ENCODE results near the gene NPB. TPM values are rescaled to one million over a fixed set of nuclear protein-coding genes. Genes with fewer than 3 reads are reported as not detected.
A peak's percentile ranks its signal among the peaks of the same experiment; 100 is the strongest.

Gene NPB
- total and polyA plus RNA-seq, 4 experiments from 2014 or later: 0.61 to 0.79 TPM; not detected in 2

DNA sequence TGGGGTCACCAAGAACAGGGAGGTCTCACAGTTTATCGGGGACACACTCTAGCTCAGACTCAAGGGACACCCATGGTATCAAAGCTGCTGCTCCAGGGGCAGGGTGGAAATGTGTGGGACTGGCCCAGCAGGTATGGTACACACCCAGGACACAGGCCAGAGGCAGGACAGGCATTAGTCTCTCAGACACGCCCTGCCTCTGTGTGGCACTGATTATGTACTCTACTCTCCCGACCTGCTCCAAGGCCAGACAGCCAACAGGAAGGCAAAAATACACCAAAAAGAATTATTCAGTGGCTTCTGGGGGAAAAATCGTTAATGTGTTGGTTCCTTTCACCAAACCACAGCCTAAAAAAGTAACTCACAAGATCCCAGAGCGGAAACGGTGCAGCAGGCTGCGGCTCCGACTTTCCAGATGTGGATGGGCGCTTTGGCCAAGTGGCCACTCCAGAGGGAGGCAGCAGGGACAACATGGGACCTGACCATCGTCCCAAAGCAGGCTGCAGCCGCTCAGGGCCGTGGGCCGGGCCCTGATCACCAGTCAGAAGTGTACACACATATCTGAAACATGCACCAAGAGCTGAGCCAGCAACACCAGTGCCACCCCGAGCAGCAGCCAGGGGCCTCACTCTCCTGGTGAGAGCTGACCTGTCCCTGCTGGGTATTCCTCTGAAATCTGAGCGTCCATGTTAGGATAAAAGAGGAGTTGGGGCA, 17.0 kb downstream of the NPB start:
- Histone ChIP-seq H3K4me1 (ENCODE audit: insufficient read depth, low read length) (peaks cover 32% of the 10 kb centered on the region), H3K36me3 (ENCODE audit: insufficient read depth, low read length) (peaks cover 21% of the 10 kb centered on the region), H3K27me3 (ENCODE audit: insufficient read depth, low read length) (no peaks in the 10 kb centered on the region), H3K4me3 (ENCODE audit: low read length in 2 of 2) (no peak overlapping the region), H3K9me3 (ENCODE audit: control insufficient read depth in 1 of 2, low read length in 2 of 2) (no peaks in the 10 kb centered on the region), H3K27ac (ENCODE audit: low read depth, low read length) (no peak overlapping the region)
- peak overlapping the region; percentile 42 to 93 (median 78) for H3K27ac Mint-ChIP-seq
- H3K9me3 Mint-ChIP-seq: no peaks in the 10 kb centered on the region
- intact Hi-C loops (cut with micrococcal nuclease): loop anchor here (1.0 to 2.0 kb wide), 2 partner anchors 8 to 58 kb away; partner anchors contain the start of genes MAFG and P4HB
- ChIA-PET CTCF (ENCODE audit: partially characterized antibody) (no interaction called here), POLR2A (ENCODE audit: partially characterized antibody) (no interaction called here)
- H3K36me3 Mint-ChIP-seq: peaks cover 8 to 28% of the 10 kb centered on the region in 2 donors
- no peak for DNase-seq
- H3K27me3 Mint-ChIP-seq: no peaks in the 10 kb centered on the region
- H3K4me3 Mint-ChIP-seq: peak overlapping the region in 3 of 8 donors; percentile 25 to 91 (median 60)
- H3K4me1 Mint-ChIP-seq: peaks cover 11 to 36% (median 26%) of the 10 kb centered on the region in 4 donors

DNA sequence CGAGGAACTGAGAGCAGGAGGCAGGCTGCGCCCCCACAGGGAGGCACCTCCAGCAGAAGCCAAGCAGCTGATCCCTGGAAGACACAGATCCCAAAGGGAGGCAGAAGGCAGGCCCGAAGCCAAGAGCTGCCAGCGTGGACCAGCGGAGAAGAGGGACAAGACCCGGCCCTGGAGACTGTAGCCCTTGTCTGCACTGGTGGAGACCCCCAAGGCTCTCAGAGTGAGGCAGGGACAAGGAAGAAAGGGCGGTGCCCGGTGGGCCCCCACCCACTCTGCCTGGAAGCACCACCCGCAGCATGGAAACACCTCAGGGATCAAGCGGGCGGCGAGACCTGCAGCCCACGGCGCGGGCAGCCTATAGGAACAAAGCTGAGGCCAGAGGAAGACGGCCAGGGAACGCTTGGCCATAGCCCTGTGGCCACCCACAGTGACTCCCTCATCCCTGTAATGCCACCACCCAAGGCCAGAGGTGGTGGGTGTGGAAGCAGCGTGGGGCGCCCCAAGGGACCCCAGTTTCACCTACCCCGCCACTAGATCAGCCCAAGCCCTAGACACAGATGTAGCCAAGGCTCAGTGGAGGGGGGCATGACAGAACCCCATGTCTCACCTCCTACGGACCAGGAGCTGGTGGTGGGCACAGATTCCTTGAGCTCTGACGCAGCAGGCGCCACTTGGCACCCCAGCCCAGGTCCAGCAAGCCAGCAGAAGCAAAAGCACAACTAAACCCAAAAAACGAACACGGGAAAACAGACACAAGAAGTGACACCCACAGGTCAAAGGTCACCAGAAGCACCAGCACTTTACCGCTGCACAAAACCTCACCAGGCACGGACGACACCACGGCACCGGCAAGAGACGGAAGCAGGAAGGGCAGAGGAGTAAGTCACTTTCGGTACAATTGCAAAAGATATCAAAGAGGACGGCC, 18.8 kb downstream of the NPB start:
- Histone ChIP-seq H3K27ac (ENCODE audit: low read depth, low read length) (no peak overlapping the region), H3K36me3 (ENCODE audit: insufficient read depth, low read length) (peaks cover 2% of the 10 kb centered on the region), H3K4me1 (ENCODE audit: insufficient read depth, low read length) (peaks cover 44% of the 10 kb centered on the region), H3K9me3 (ENCODE audit: control insufficient read depth in 1 of 2, low read length in 2 of 2) (no peaks in the 10 kb centered on the region), H3K27me3 (ENCODE audit: insufficient read depth, low read length) (no peaks in the 10 kb centered on the region), H3K4me3 (ENCODE audit: low read length in 2 of 2) (no peak overlapping the region)
- Mint-ChIP-seq H3K27me3 (no peaks in the 10 kb centered on the region), H3K36me3 (peaks cover under 1 to 13% of the 10 kb centered on the region in 2 donors), H3K4me3 (peak overlapping the region in 1 of 8 donors; percentile 39), H3K9me3 (no peaks in the 10 kb centered on the region), H3K27ac (peak overlapping the region in 4 of 7 donors; percentile 6 to 83 (median 52)), H3K4me1 (peaks cover 13 to 50% (median 35%) of the 10 kb centered on the region in 4 donors)
- ChIA-PET CTCF (ENCODE audit: partially characterized antibody) (no interaction called here), POLR2A (ENCODE audit: partially characterized antibody) (interaction anchor here (1.2 kb wide), 1 partner anchor 9 kb away, joined by 4 read pairs; the partner anchor contains the start of gene PCYT2)
- no peak for DNase-seq
- intact Hi-C loops (cut with micrococcal nuclease): loop anchor here (10.0 kb wide), 1 partner anchor 826 kb away; no protein-coding TSS in a partner anchor

DNA sequence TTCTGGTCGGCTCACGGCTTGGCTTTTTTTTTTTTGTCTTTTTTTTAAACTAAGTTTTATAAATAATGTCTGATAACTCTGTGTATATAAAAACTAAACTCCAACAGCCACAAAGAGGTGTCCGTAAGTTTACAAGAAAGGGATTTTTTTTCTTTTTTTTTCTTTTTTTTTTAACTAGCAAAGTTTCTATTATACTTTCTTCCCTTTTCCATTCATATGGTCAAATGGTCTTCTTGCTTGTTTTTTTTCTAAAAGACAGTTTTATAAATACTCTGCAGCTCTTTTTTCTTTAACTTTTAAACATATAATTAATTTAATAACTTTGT, 19.5 kb downstream of the NPB start:
- Histone ChIP-seq H3K4me1 (ENCODE audit: insufficient read depth, low read length) (peaks cover 44% of the 10 kb centered on the region), H3K9me3 (ENCODE audit: control insufficient read depth in 1 of 2, low read length in 2 of 2) (no peaks in the 10 kb centered on the region), H3K36me3 (ENCODE audit: insufficient read depth, low read length) (no peaks in the 10 kb centered on the region), H3K4me3 (ENCODE audit: low read length in 2 of 2) (no peak overlapping the region), H3K27me3 (ENCODE audit: insufficient read depth, low read length) (no peaks in the 10 kb centered on the region), H3K27ac (ENCODE audit: low read depth, low read length) (no peak overlapping the region)
- H3K27me3 Mint-ChIP-seq: no peaks in the 10 kb centered on the region
- no peak overlapping the region for H3K4me3 Mint-ChIP-seq
- H3K27ac Mint-ChIP-seq: no peak overlapping the region
- no peaks in the 10 kb centered on the region for H3K9me3 Mint-ChIP-seq
- peaks cover 17 to 52% (median 36%) of the 10 kb centered on the region in 4 donors for H3K4me1 Mint-ChIP-seq
- peaks cover 0 to 10% of the 10 kb centered on the region in 2 donors for H3K36me3 Mint-ChIP-seq
- ChIA-PET CTCF (ENCODE audit: partially characterized antibody) (no interaction called here), POLR2A (ENCODE audit: partially characterized antibody) (no interaction called here)
- intact Hi-C loops (cut with micrococcal nuclease): loop anchor here (10.0 kb wide), 1 partner anchor 827 kb away; no protein-coding TSS in a partner anchor
- no peak for DNase-seq

DNA sequence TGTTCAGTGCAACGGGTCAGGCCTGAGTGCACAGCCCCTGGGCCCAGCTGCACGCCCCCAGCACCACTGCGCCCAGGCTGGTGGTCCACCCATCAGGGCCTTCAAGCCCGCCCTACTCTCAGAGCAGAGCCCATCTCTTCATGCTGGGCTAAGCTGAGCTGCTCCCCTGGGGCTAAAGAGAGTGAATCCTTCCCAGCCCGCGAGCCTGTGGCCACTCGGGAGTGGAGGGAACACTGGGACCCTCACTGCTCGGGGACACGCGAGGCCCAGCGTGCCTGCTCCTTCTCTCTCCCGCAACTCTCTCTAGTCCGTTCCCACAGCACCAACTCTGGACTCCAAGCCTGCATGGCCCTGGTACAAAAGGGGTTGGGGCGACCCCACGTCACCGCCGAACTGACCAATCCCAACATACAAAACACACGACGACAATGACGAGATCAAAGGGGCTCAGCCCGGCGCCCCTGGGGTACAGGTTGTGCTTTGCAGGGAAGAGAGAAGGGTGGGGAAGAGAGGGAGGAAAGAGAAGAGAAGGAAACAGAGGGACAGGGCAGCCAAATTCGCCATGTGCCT, 20.0 kb downstream of the NPB start:
- no peaks in the 10 kb centered on the region for H3K27me3 Mint-ChIP-seq
- Histone ChIP-seq H3K4me1 (ENCODE audit: insufficient read depth, low read length) (peaks cover 40% of the 10 kb centered on the region), H3K9me3 (ENCODE audit: control insufficient read depth in 1 of 2, low read length in 2 of 2) (no peaks in the 10 kb centered on the region), H3K4me3 (ENCODE audit: low read length in 2 of 2) (no peak overlapping the region), H3K27ac (ENCODE audit: low read depth, low read length) (no peak overlapping the region), H3K27me3 (ENCODE audit: insufficient read depth, low read length) (no peaks in the 10 kb centered on the region), H3K36me3 (ENCODE audit: insufficient read depth, low read length) (no peaks in the 10 kb centered on the region)
- DNase-seq: no peak
- peaks cover 13 to 49% (median 33%) of the 10 kb centered on the region in 4 donors for H3K4me1 Mint-ChIP-seq
- intact Hi-C loops (cut with micrococcal nuclease): loop anchor here (10.0 kb wide), 1 partner anchor 827 kb away; no protein-coding TSS in a partner anchor
- no peak overlapping the region for H3K4me3 Mint-ChIP-seq
- ChIA-PET POLR2A (ENCODE audit: partially characterized antibody) (no interaction called here), CTCF (ENCODE audit: partially characterized antibody) (no interaction called here)
- H3K36me3 Mint-ChIP-seq: peaks cover 0 to 6% of the 10 kb centered on the region in 2 donors
- peak overlapping the region in 1 of 7 donors; percentile 29 for H3K27ac Mint-ChIP-seq
- no peaks in the 10 kb centered on the region for H3K9me3 Mint-ChIP-seq

DNA sequence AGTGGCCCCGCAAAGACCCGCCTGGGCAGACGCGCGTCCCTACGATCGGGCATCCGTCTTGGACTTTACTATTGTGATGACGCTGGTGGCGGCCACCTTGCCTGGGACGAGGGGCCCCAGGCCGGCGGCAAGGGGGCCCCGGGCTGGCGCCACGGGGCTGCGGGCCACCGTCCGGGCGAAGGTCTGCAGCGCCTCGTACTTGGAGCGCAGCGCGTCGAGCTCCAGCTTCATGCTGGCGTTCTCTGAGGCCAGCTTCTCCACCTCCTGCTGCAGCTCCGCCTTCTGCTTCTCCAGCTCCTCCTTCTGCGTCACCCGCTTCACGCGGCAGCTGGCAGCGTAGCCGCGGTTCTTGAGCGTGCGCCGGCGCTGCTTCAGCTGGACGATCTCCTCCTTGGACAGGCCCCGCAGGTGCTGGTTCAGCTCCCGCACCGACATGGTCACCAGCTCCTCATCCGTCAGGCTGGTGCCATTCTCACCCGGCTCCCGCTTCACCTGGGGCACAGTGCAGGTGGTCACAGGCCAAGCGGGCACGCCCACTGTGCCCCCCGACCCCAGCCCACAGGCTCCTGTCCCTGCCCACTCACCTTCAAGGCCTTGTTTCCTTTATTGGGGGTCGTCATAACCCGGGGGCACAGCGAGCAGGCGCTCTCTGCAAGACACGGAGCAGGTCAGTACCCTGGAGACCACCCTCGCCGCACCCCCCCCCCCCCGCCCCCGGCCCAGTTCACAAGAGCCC, 20.7 kb downstream of the NPB start:
- ChIA-PET POLR2A (ENCODE audit: partially characterized antibody) (interaction anchor here (0.7 kb wide), 1 partner anchor 11 kb away, joined by 3 read pairs; the partner anchor contains the start of gene PCYT2), CTCF (ENCODE audit: partially characterized antibody) (no interaction called here)
- no peak for DNase-seq
- Histone ChIP-seq H3K27ac (ENCODE audit: low read depth, low read length) (no peak overlapping the region), H3K36me3 (ENCODE audit: insufficient read depth, low read length) (no peaks in the 10 kb centered on the region), H3K9me3 (ENCODE audit: control insufficient read depth in 1 of 2, low read length in 2 of 2) (no peaks in the 10 kb centered on the region), H3K4me3 (ENCODE audit: low read length in 2 of 2) (no peak overlapping the region), H3K4me1 (ENCODE audit: insufficient read depth, low read length) (peaks cover 37% of the 10 kb centered on the region), H3K27me3 (ENCODE audit: insufficient read depth, low read length) (no peaks in the 10 kb centered on the region)
- H3K27ac Mint-ChIP-seq: no peak overlapping the region
- no peak overlapping the region for H3K4me3 Mint-ChIP-seq
- H3K4me1 Mint-ChIP-seq: peaks cover 12 to 45% (median 29%) of the 10 kb centered on the region in 4 donors
- H3K36me3 Mint-ChIP-seq: peaks cover 0 to 3% of the 10 kb centered on the region in 2 donors
- H3K27me3 Mint-ChIP-seq: no peaks in the 10 kb centered on the region
- no peaks in the 10 kb centered on the region for H3K9me3 Mint-ChIP-seq
- intact Hi-C loops (cut with micrococcal nuclease): loop anchor here (10.0 kb wide), 1 partner anchor 828 kb away; no protein-coding TSS in a partner anchor

DNA sequence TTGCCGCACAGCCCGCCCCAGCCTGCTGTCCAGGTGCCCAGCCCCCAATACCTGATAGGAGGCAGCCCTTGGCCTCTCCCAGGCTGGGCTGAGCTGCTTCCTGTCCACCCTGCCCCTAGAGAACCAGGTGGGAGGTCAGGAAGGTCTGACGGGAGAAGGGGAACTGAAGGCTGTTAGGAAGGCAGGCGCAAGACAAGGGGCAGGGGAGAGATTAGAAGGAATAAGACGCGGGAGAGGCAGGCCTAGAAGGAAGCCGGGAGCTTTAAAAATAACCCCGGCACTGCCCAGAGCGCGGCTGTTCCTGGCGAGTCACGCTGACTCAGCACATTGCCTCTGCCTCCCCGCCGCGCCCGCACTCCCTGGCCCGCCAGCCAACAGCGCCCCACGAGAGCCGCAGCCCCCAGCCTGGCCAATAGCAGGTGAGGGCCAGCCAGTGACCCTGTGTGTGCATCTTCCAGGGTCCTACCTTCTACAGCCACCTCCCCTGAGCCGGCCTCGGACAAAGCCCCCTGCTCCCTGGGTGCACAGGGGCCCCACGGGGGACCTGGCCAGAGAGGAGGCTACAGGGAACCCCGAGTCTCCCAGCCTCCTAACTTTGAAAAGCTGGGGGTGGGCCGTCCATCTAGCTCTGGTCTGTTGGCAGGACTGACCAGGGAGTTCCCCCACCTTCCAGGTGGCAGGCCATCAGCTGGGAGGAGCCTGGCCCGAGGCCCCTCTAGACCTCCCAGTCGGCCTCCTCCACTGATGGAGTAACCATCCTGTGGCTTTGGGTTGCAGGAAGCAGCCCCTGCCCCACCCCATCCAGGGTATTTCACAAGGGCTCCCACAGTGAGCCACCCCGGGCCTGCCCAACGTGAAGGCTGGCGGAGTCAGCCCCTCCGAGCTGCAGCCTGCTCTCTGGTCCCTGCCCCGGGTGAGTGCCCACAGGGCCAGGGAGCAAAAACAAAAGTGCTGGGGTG, 21.5 kb downstream of the NPB start:
- H3K9me3 Mint-ChIP-seq: no peaks in the 10 kb centered on the region
- intact Hi-C loops (cut with micrococcal nuclease): loop anchor here (10.0 kb wide), 1 partner anchor 829 kb away; no protein-coding TSS in a partner anchor
- H3K27me3 ChIP-seq (ENCODE audit: insufficient read depth, low read length): peaks cover 4% of the 10 kb centered on the region
- H3K4me3 Mint-ChIP-seq: peak overlapping the region in 3 of 8 donors; percentile 8 to 38 (median 15)
- no peaks in the 10 kb centered on the region for H3K36me3 Mint-ChIP-seq
- H3K27ac ChIP-seq (ENCODE audit: low read depth, low read length): no peak overlapping the region
- H3K9me3 ChIP-seq (ENCODE audit: control insufficient read depth in 1 of 2, low read length in 2 of 2): no peaks in the 10 kb centered on the region
- H3K36me3 ChIP-seq (ENCODE audit: insufficient read depth, low read length): no peaks in the 10 kb centered on the region
- H3K27ac Mint-ChIP-seq: peak overlapping the region in 4 of 7 donors; percentile 15 to 79 (median 71)
- H3K4me1 ChIP-seq (ENCODE audit: insufficient read depth, low read length): peaks cover 40% of the 10 kb centered on the region
- CTCF ChIA-PET (ENCODE audit: partially characterized antibody): interaction anchor here (0.9 kb wide), 1 partner anchor 54 kb away, joined by 3 read pairs; no protein-coding TSS in a partner anchor
- no peak for DNase-seq
- H3K4me1 Mint-ChIP-seq: peaks cover 12 to 37% (median 24%) of the 10 kb centered on the region in 4 donors
- H3K27me3 Mint-ChIP-seq: no peaks in the 10 kb centered on the region
- no peak overlapping the region for H3K4me3 ChIP-seq (ENCODE audit: low read length in 2 of 2)
- POLR2A ChIA-PET (ENCODE audit: partially characterized antibody): interaction anchor here (0.7 to 2.6 kb wide), 4 partner anchors 10 to 36 kb away, joined by 3 to 7 read pairs (median 4); partner anchors contain the start of genes NPB and PCYT2
